SK-MEL-5 (cell line): ENCODE results near the gene FXR1. TPM values are rescaled to one million over a fixed set of nuclear protein-coding genes. Genes with fewer than 3 reads are reported as not detected.
A peak's percentile ranks its signal among the peaks of the same experiment; 100 is the strongest.
"Not testable (repeated sequence)": the region's sequence is repeated elsewhere in the genome, so short reads cannot be mapped to it uniquely, and the experiment has no call there.

Experiments used
- DNase-seq: peaks from one replicate; pipeline ENCODE4 v3.0.0-alpha.2; 2016; ENCODE audit warnings: low read depth, low spot score
- in situ Hi-C: cut with HindIII; loops from 2 replicates; pipeline ENCODE4 v1.10.0; 2016; ENCODE audit warnings: low sequenced_read_pairs, high pct_unique_total_duplicates, low pct_unique_long_range_greater_than_20kb
- total RNA-seq: library from RNA; depleted of rRNA; stranded (reverse); fragments of >200 nt; shearing (Covaris generic); gene quantifications from 2 replicates; pipeline ENCODE4 v1.2.3, GENCODE V29; 2014; rRNA removed

Gene FXR1
- total RNA-seq, 1 experiment from 2014 or later = 142 TPM

DNA sequence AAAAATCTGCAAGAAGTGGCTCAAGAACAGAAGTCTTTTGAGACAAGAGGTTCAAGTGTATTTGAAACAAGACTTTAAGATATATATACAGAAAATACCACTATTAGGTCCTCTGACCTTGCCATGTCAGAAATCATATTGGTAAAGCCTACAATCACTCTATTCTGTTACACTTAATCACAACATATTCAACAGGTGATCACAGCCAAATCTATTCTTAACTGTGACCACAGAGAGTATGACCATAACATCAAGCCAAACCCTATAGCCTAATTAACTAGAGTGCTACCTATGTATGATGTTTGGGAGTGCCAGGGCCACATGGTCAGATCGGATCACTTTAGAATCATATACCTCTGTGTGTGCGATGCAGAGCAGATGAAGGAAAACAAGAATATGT, 74.9 kb downstream of the FXR1 start:
- in situ Hi-C loops = no loop called here
- DNase-seq = no peak

DNA sequence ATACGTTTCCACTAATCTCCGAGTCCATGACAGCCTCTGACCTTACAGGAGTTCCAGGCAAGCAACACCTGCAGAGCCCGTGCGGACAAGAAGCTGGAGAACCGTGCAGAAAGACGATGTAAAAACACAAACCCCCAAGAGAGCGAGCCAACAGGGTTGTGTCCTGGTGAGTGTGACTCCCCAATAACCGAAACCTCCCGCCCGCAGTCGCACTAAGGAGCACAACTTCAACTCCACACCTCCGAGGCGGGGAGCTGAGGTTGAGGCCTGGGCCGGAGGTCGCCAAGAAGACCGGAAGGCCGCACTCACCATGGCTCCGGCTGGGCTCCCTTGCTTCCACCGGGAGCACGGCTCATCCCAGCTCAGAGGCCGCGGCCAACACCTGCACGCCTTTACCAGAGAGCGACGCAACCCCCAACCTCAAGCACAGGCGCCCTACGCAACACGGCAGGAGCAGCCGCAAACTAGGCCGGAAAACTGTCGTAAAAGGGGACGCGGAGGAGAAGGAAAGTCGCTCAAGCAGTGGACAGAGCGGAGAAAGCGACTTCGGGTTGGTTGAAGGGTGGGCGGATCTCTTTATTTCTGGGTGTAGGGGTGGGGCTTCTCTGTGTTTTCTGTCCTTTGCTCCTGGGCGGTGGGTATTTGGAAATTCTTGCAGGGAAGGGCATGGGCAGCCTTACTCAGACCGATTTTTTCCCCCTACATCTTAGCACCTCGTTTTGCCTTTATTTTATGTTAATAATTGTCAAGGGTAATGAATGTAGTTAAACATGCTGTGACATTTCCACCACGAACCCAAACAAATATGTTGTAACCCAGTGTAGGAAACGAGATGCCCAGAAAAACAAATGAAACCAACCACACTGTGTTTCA, 77.1 kb downstream of the FXR1 start, which contains the start of gene DNAJC19:
TSS of gene DNAJC19 (minus strand) at position 446 of the 873 bp plus-strand sequence. CDS start at position 312, 134 bp downstream.
- in situ Hi-C loops = no loop called here
- peak; percentile 98 for DNase-seq

- in situ Hi-C loops = no loop called here
Measured at GRCh38 chr3:180990505-180990904, 78.0 kb downstream of the FXR1 start.

GRCh38 chr3:180996415-180996932, 84.0 kb downstream of the FXR1 start:
- in situ Hi-C loops = no loop called here
- DNase-seq = no peak

More at GRCh38 chr3:180990505-180990904, 78.0 kb downstream of the FXR1 start:
- DNase-seq = no peak

GRCh38 chr3:181002331-181002730, 89.9 kb downstream of the FXR1 start:
- DNase-seq, in situ Hi-C loops: not testable (repeated sequence)

GRCh38 chr3:181003469-181003868, 91.0 kb downstream of the FXR1 start:
- DNase-seq, in situ Hi-C loops: not testable (repeated sequence)

- DNase-seq = no peak
- in situ Hi-C loops = no loop called here
Measured at GRCh38 chr3:181006541-181006940, 94.1 kb downstream of the FXR1 start.

GRCh38 chr3:181007262-181007661, 94.8 kb downstream of the FXR1 start:
- in situ Hi-C loops = no loop called here
- no peak for DNase-seq

GRCh38 chr3:181008796-181009195, 96.3 kb downstream of the FXR1 start:
- DNase-seq = no peak
- in situ Hi-C loops = no loop called here

DNA sequence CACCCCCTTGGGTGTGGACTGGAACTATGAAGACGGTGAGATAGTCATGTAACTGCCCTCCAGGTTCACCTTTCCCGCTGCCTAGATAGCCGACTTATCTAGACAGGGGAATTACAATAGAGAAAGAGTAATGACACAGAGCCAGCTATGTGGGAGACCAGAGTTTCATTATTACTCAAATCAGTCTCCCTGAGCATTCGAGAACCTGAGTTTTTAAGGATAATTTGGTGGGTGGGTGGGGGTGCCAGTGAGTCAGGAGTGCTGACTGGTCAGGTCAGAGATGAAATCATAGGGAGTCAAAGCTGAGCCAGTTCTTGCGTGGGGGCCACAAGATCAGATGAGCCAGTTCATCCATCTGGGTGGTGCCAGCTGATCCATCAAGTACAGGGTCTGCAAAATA, 96.8 kb downstream of the FXR1 start:
- in situ Hi-C loops = no loop called here
- DNase-seq = no peak

GRCh38 chr3:181017690-181018089, 105.2 kb downstream of the FXR1 start:
- in situ Hi-C loops = no loop called here
- no peak for DNase-seq

- in situ Hi-C loops = no loop called here
- no peak for DNase-seq
Measured at GRCh38 chr3:181025204-181025603, 112.7 kb downstream of the FXR1 start.

- DNase-seq = no peak
- in situ Hi-C loops = no loop called here
Measured at GRCh38 chr3:181030948-181031347, 118.5 kb downstream of the FXR1 start.

Other genes with a start within 250 kb of the FXR1 start
- gene CCDC39, start 233.2 kb upstream of the FXR1 start, total RNA-seq = not detected in 2 replicates
- 37.6 and 40.7 TPM in 2 replicates for gene DNAJC19, start 77.1 kb downstream of the FXR1 start, total RNA-seq